ENCODE measurements around the gene VPREB1. TPM values are rescaled to one million over a fixed set of nuclear protein-coding genes. Genes with fewer than 3 reads are reported as not detected.
"Not testable (repeated sequence)": the region's sequence is repeated elsewhere in the genome, so short reads cannot be mapped to it uniquely, and the experiment has no call there.

Gene VPREB1
- total RNA-seq, 1 experiment from 2014 or later = not detected

GRCh38 chr22:22289666-22290065 lies 45.1 kb downstream of the VPREB1 start:
- intact Hi-C loops (cut with micrococcal nuclease; ENCODE audit: unreplicated experiment); DNase-seq; H3F3A ChIP-seq (ENCODE audit: insufficient read depth, low read depth); BruUV-seq (replicated peaks); H3K4me2 ChIP-seq; H3K4me1 ChIP-seq (replicated peaks; ENCODE audit: insufficient read depth); H3K4me3 ChIP-seq; H2AFZ ChIP-seq; H4K20me1 ChIP-seq (ENCODE audit: insufficient read depth); H3K9me3 ChIP-seq (ENCODE audit: insufficient read depth, low read depth); H3K9me2 ChIP-seq (ENCODE audit: insufficient read depth); H3K27me3 ChIP-seq (ENCODE audit: insufficient read depth, low read depth); H3K27ac ChIP-seq; POLR2A ChIA-PET (ENCODE audit: unreplicated experiment); CTCF ChIA-PET; H3K79me2 ChIP-seq (ENCODE audit: low read depth); H3K36me3 ChIP-seq (ENCODE audit: low read depth): not testable (repeated sequence)

- BruUV-seq (replicated peaks); H3K9me2 ChIP-seq (ENCODE audit: insufficient read depth); H3K27ac ChIP-seq; H3K27me3 ChIP-seq (ENCODE audit: insufficient read depth, low read depth); H3K4me3 ChIP-seq; H2AFZ ChIP-seq; POLR2A ChIA-PET (ENCODE audit: unreplicated experiment); H3K9me3 ChIP-seq (ENCODE audit: insufficient read depth, low read depth); H3K4me1 ChIP-seq (replicated peaks; ENCODE audit: insufficient read depth); H3K4me2 ChIP-seq; intact Hi-C loops (cut with micrococcal nuclease; ENCODE audit: unreplicated experiment); H4K20me1 ChIP-seq (ENCODE audit: insufficient read depth); CTCF ChIA-PET; DNase-seq; H3K36me3 ChIP-seq (ENCODE audit: low read depth); H3F3A ChIP-seq (ENCODE audit: insufficient read depth, low read depth); H3K79me2 ChIP-seq (ENCODE audit: low read depth): not testable (repeated sequence)
Measured at GRCh38 chr22:22291129-22291806, 46.7 kb downstream of the VPREB1 start.

DNA sequence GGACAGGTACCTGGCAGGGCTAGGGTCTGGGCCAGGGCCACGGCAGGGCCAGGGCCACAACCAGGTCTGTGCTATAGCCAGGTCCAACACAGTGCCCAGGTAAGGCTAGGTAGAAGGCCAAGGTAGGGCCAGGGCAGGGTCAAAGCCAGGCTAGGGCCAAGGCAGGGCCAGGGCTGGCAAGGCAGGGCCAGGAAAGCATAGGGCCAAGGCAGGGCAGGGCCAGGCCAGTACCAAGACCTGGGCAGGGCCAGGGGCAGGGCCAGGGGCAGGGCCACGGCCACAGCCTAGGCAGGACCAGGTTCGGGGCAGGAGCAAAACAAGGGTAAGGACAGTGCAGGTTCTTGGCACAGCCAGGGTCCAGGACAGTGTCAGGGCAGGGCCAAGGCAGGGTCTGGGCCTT lies 48.1 kb downstream of the VPREB1 start:
- H3K4me3 ChIP-seq; H3K36me3 ChIP-seq (ENCODE audit: low read depth); H3K4me1 ChIP-seq (replicated peaks; ENCODE audit: insufficient read depth); H3K79me2 ChIP-seq (ENCODE audit: low read depth); CTCF ChIA-PET; intact Hi-C loops (cut with micrococcal nuclease; ENCODE audit: unreplicated experiment); H3F3A ChIP-seq (ENCODE audit: insufficient read depth, low read depth); H3K4me2 ChIP-seq; H4K20me1 ChIP-seq (ENCODE audit: insufficient read depth); H3K27me3 ChIP-seq (ENCODE audit: insufficient read depth, low read depth); DNase-seq; H3K27ac ChIP-seq; H3K9me2 ChIP-seq (ENCODE audit: insufficient read depth); BruUV-seq (replicated peaks); POLR2A ChIA-PET (ENCODE audit: unreplicated experiment); H3K9me3 ChIP-seq (ENCODE audit: insufficient read depth, low read depth); H2AFZ ChIP-seq: not testable (repeated sequence)

GRCh38 chr22:22293436-22293835 lies 48.9 kb downstream of the VPREB1 start:
- H3K79me2 ChIP-seq (ENCODE audit: low read depth); H4K20me1 ChIP-seq (ENCODE audit: insufficient read depth); H3K27ac ChIP-seq; BruUV-seq (replicated peaks); H3K4me1 ChIP-seq (replicated peaks; ENCODE audit: insufficient read depth); H3K9me3 ChIP-seq (ENCODE audit: insufficient read depth, low read depth); H3K9me2 ChIP-seq (ENCODE audit: insufficient read depth); H2AFZ ChIP-seq; CTCF ChIA-PET; H3K27me3 ChIP-seq (ENCODE audit: insufficient read depth, low read depth); H3K4me3 ChIP-seq; H3K36me3 ChIP-seq (ENCODE audit: low read depth); H3F3A ChIP-seq (ENCODE audit: insufficient read depth, low read depth); DNase-seq; POLR2A ChIA-PET (ENCODE audit: unreplicated experiment); intact Hi-C loops (cut with micrococcal nuclease; ENCODE audit: unreplicated experiment); H3K4me2 ChIP-seq: not testable (repeated sequence)

DNA sequence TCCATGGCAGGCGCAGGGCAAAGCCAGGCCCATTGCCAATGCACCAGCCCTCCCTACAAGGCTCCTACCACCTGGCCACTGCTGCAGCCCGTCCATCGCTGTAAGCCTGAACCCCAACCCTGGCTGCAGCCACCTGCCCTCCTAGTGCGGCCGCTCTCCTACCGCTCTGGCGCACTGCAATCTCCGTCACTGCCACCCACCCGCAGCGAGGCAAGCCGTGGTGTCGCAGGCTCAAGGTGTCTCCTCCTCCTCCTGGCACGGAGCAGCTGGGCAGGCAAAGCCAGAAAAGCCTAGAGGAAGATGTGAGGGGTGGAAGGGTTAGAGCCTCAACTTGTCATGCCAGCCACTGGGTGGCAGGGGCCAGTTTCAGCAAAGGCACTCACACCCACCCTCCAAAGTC lies 50.1 kb downstream of the VPREB1 start:
- H3K79me2 ChIP-seq (ENCODE audit: low read depth); H3F3A ChIP-seq (ENCODE audit: insufficient read depth, low read depth); H3K9me2 ChIP-seq (ENCODE audit: insufficient read depth); intact Hi-C loops (cut with micrococcal nuclease; ENCODE audit: unreplicated experiment); H3K36me3 ChIP-seq (ENCODE audit: low read depth); H3K4me3 ChIP-seq; H2AFZ ChIP-seq; H3K4me2 ChIP-seq; POLR2A ChIA-PET (ENCODE audit: unreplicated experiment); H3K9me3 ChIP-seq (ENCODE audit: insufficient read depth, low read depth); H3K27ac ChIP-seq; CTCF ChIA-PET; H3K27me3 ChIP-seq (ENCODE audit: insufficient read depth, low read depth); DNase-seq; BruUV-seq (replicated peaks); H4K20me1 ChIP-seq (ENCODE audit: insufficient read depth); H3K4me1 ChIP-seq (replicated peaks; ENCODE audit: insufficient read depth): not testable (repeated sequence)
